Lower lobe of right lung (tissue), 2 donors: ENCODE data around the gene TRMT11. TPM values are rescaled to one million over a fixed set of nuclear protein-coding genes. Genes with fewer than 3 reads are reported as not detected.

Experiments
- ATAC-seq, 2 donors: fragments of 200-7000 bp; cut with Tn5 transposase; one replicate each; pipeline ENCODE4 v1.9.1; 2020 to 2022; ENCODE audit warnings: mild to moderate bottlenecking in 2 of 2, moderate library complexity in 2 of 2
- DNase-seq: peaks from one replicate; pipeline ENCODE4 v3.0.0-alpha.2; 2020
- H3K27ac ChIP-seq: fragments of 200-600 bp; one replicate; pipeline ENCODE4 v1.8.0; 2022
- H3K27me3 ChIP-seq: fragments of 200-600 bp; one replicate; pipeline ENCODE4 v1.8.0; 2022; ENCODE audit warnings: low read depth
- H3K36me3 ChIP-seq: fragments of 200-600 bp; one replicate; pipeline ENCODE4 v1.8.0; 2022; ENCODE audit warnings: mild to moderate bottlenecking
- H3K4me1 ChIP-seq: fragments of 200-600 bp; one replicate; pipeline ENCODE4 v1.8.0; 2022
- H3K4me3 ChIP-seq: fragments of 200-600 bp; one replicate; pipeline ENCODE4 v1.8.0; 2022; ENCODE audit warnings: mild to moderate bottlenecking
- H3K9me3 ChIP-seq: fragments of 200-600 bp; one replicate; pipeline ENCODE4 v1.8.0; 2022
- intact Hi-C: fragments of 100-400 bp; cut with DNase I; formaldehyde crosslinking; loops from one replicate; pipeline ENCODE4 v1.11.0; 2022
- total RNA-seq: library from RNA; stranded (reverse); fragmentation: NEBNext Ultra II Directional; extraction: Animal tissue kit (Norgen Biotek cat#: 25700); gene quantifications from one replicate; pipeline ENCODE4 v1.2.1, GENCODE V29; 2021
- TF ChIP-seq, protein P1 (sequence below): fragments of 200-600 bp; IDR thresholded peaks from one replicate; pipeline ENCODE4 v1.8.0; 2022; ENCODE audit warnings: antibody characterized with exemption, mild to moderate bottlenecking
- donor health status: DM: no; HTN: yes; CAD: no; lungs with severe emphysema.

Gene TRMT11
- total RNA-seq, 1 donor from 2014 or later, result 17.1 TPM

DNA sequence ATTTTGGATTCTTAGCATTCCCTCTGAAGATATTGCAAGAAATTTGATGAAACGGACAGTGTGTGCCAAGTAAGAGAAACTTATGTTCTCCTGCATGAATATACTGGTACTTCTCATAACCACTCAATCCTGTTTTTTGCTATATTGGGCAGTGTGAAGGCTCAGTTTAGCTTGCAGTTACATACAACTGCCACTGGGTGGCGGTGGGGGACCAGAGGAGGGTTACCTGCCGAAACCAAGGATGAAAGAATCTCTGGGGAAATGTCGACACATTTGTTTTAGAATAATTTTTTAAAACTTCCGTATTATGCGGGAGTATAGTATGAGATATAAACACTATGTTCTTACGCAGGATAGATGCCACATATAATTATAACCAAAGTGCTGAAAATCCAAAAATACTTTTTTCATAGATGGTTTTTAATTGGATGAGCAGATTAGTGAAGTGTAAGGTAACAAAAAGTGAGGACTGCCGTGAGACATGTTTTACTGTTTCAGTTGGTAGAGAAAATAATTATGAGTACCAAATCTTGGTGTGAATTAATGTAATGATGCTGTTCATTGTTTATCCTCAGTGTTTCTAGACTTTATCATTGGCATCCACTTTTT lies 9.7 kb downstream of the TRMT11 start:
- ATAC-seq, result peak; percentile 95 to 96
- H3K36me3 ChIP-seq, result peaks cover 30% of the 10 kb centered on the region
- intact Hi-C loops, result no loop called here
- no peaks in the 10 kb centered on the region for H3K9me3 ChIP-seq
- H3K4me3 ChIP-seq, result no peak overlapping the region
- DNase-seq, result peak; percentile 66
- no peak overlapping the region for H3K27ac ChIP-seq
- H3K27me3 ChIP-seq, result no peaks in the 10 kb centered on the region
- H3K4me1 ChIP-seq, result peaks cover 8% of the 10 kb centered on the region
- TF ChIP-seq, protein P1, sequence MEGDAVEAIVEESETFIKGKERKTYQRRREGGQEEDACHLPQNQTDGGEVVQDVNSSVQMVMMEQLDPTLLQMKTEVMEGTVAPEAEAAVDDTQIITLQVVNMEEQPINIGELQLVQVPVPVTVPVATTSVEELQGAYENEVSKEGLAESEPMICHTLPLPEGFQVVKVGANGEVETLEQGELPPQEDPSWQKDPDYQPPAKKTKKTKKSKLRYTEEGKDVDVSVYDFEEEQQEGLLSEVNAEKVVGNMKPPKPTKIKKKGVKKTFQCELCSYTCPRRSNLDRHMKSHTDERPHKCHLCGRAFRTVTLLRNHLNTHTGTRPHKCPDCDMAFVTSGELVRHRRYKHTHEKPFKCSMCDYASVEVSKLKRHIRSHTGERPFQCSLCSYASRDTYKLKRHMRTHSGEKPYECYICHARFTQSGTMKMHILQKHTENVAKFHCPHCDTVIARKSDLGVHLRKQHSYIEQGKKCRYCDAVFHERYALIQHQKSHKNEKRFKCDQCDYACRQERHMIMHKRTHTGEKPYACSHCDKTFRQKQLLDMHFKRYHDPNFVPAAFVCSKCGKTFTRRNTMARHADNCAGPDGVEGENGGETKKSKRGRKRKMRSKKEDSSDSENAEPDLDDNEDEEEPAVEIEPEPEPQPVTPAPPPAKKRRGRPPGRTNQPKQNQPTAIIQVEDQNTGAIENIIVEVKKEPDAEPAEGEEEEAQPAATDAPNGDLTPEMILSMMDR, result peak; percentile 94

DNA sequence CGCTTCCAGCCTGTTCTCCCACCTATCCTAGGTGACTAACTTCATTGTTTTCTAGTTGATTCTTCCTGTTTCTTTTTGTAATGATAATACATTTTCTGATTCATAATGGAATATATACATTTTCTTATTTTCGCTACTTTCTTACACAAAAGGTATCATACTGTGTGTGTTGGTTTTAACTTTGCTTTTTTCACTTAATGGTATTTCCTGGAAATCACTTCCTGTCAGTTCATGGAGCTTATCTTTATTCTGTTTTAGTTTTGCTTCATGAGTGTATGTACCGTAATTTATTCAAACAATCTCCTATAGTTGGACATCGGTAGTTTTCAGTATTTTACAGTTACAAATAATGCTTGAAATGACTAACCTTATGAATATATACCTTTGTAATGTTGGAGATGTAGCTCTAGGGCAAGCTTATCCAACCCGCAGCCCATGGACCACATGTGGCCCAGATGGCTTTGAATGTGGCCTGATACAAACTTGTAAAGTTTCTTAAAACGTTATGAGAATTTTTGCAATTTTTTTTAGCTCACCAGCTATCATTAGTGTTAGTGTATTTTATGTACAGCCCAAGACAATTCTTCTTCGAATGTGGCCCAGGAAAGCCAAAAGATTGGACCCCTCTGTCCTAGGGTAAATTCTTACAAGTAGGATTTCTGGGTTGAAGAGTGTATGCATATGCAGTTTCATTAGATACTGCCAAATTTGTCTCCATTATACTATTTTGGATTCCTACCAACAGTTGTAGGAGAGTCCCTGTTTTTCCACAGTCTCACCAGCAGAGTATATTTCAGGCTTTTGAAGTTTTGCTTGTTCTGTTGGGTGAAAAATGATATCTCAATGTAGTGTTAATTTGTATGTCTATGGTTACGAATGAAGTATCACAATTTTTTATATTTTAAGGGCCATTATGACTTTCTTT lies 16.7 kb downstream of the TRMT11 start:
- Histone ChIP-seq H3K36me3 (peaks cover 43% of the 10 kb centered on the region), H3K4me1 (no peaks in the 10 kb centered on the region), H3K27ac (no peak overlapping the region), H3K27me3 (no peaks in the 10 kb centered on the region), H3K4me3 (no peak overlapping the region), H3K9me3 (no peaks in the 10 kb centered on the region)
- intact Hi-C loops, result no loop called here
- TF ChIP-seq, protein P1, result no peak
- DNase-seq (no peak), ATAC-seq (no peak)

DNA sequence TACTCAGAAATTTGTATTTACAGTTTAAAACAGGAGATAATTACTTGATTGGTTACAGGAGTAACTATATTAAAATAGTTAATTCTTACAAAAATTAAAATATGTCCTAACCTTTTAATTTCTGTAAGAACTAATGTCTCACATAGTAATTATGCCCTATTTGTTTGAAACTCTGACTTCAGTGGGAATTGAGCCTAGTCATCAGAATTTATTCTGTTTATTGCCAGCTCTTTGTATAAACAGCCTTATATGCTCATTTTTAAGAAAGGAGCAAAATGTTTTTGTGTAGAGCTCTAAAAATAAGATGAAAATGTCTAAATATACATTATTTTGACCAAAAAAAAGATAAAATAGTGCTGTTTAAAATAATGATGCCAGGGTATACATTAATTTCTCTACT lies 21.5 kb downstream of the TRMT11 start:
- Histone ChIP-seq H3K4me1 (no peaks in the 10 kb centered on the region), H3K27me3 (no peaks in the 10 kb centered on the region), H3K36me3 (peaks cover 56% of the 10 kb centered on the region), H3K9me3 (no peaks in the 10 kb centered on the region), H3K27ac (no peak overlapping the region), H3K4me3 (no peak overlapping the region)
- intact Hi-C loops, result no loop called here
- TF ChIP-seq, protein P1, result no peak
- DNase-seq, result no peak
- no peak for ATAC-seq

DNA sequence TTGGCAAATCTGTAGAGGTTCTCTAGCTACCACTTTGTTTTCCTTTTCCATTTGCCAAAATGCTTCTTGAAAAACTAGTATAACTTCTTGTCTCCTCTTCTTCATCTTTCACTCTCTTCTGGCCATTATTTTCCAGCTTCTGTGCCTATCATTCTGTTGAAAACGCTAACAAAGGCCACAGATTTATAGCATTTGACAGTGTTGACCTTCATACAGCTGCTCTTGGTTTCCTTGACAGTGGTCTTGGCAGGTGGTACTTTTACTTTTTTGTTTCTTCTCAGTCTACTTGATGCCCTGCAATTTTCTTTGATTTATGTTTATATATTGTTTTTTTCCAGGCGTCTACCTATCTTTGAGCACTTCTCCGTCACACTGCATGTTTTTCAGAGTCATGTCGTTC lies 23.7 kb downstream of the TRMT11 start:
- TF ChIP-seq, protein P1, result no peak
- no peak overlapping the region for H3K4me3 ChIP-seq
- no peak overlapping the region for H3K27ac ChIP-seq
- H3K36me3 ChIP-seq, result peaks cover 78% of the 10 kb centered on the region
- ATAC-seq, result no peak
- H3K4me1 ChIP-seq, result no peaks in the 10 kb centered on the region
- intact Hi-C loops, result no loop called here
- H3K27me3 ChIP-seq, result no peaks in the 10 kb centered on the region
- H3K9me3 ChIP-seq, result no peaks in the 10 kb centered on the region
- no peak for DNase-seq

DNA sequence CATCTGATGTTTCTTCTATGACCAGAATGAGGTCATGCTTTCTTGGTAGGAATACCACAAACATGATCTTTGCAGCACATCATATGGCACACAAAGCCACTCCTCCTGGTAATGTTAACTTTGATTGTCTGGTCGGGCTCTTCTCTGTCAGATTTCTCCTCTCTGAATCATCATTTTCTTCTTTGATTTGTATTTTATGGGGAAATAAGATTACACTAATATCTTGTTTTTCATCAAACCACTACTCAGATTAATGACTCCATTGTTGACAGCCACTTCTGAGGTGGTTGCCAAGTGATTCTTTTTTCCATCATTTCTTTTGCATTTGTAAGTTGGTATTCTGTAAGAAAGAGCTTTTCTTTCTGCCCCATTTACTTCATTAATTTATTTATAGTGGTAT lies 29.5 kb downstream of the TRMT11 start:
- no peaks in the 10 kb centered on the region for H3K27me3 ChIP-seq
- ATAC-seq (no peak), DNase-seq (no peak)
- H3K4me1 ChIP-seq, result no peaks in the 10 kb centered on the region
- intact Hi-C loops, result no loop called here
- TF ChIP-seq, protein P1, result no peak
- H3K27ac ChIP-seq, result no peak overlapping the region
- peaks cover 77% of the 10 kb centered on the region for H3K36me3 ChIP-seq
- H3K4me3 ChIP-seq, result no peak overlapping the region
- no peaks in the 10 kb centered on the region for H3K9me3 ChIP-seq
